Vagina (tissue), 2 donors: ENCODE results near the gene WFDC8.

Experiments
- POLR2A ChIP-seq, 2 donors: fragments of 450-650 bp; IDR thresholded peaks; one replicate each; pipeline ENCODE4 v1.6.1; 2017; ENCODE audit warnings: antibody characterized with exemption in 2 of 2, mild to moderate bottlenecking in 2 of 2, moderate library complexity in 2 of 2
- POLR2AphosphoS5 ChIP-seq, 2 donors: sonication (generic); formaldehyde crosslinking; IDR thresholded peaks; one replicate each; pipeline ENCODE4 v1.9.0; 2017; ENCODE audit warnings: antibody characterized with exemption in 2 of 2, mild to moderate bottlenecking in 2 of 2, low read depth in 1 of 2; ENCODE audit not compliant: insufficient read depth in 1 of 2

DNA sequence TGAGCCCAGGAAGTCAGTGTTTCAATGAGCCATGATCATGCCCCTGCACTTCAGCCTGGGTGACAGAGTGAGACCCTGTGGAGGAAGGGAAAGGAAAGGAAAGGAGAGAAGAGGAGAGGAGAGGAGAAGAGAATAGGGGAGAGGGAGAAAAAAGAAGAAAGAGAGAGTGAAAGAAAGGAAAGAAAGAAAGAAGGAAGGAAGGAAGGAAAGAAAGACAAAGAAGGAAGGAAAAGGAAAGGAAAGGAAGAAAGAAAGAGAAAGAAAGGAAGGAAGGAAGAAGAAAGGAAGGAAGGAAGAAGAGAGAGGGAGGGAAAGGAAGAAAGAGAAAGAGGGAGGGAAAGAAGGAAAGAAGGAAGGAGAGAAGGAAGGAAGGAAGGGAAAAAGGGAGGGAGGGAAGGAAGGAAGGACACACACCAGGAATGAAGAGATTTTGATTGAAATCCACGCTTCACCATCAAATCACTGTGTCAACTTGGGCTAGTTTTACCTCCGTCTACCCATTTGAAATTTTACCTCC, 14.3 kb downstream of the WFDC8 start:
- no peak for TF ChIP-seq POLR2A (IDR thresholded peaks at IDR 0.05)
- TF ChIP-seq POLR2AphosphoS5 (IDR thresholded peaks at IDR 0.05; ENCODE audit: insufficient read depth in 1 of 2, low read depth in 1 of 2): no peak
